ENCODE data around the gene BBS2. TPM values are rescaled to one million over a fixed set of nuclear protein-coding genes. Genes with fewer than 3 reads are reported as not detected.

BBS2 gene
- total and polyA plus RNA-seq, 2 of the 13 experiments (the other 11 are each of a cell fraction or from before 2014, with no cell fraction given): 59.7 to 68.3 TPM

DNA sequence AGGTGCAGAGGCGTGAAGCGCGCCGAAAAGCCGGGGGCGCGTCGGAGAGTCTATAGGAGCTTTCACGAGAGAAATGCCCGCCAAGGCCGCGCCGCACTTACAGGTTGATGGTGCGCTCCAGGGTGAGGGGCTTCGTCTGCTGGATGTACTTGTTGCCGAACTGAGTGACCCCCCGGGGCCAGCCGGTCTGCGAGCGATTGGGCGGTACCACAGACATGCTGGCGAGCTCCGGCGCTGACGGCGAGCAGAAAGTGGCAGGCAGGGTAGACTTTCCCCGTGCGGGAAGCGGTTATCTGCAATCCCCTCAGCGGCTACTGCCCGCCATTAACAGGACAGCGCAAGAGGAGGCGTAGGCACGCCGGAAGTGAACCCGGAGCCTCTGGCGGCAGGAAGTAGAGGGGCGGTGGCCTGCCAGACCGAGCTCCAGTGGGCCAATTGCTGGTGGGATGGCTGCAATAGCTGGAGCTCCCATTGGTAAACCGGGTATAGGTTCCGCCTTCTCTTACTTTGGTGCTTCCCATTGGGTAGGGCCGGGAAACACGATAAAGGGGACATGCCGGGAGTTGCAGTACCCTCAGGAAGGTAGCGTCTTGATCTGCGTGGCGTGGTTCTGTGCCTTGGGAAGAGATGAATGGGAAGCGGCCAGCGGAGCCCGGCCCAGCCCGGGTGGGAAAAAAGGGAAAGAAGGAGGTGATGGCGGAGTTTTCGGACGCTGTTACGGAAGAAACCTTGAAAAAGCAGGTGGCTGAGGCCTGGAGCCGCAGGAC lies 68.7 kb downstream of the BBS2 start, which contains the start of the genes NUDT21 and OGFOD1 (continued):
- TF ChIP-seq, protein P1, sequence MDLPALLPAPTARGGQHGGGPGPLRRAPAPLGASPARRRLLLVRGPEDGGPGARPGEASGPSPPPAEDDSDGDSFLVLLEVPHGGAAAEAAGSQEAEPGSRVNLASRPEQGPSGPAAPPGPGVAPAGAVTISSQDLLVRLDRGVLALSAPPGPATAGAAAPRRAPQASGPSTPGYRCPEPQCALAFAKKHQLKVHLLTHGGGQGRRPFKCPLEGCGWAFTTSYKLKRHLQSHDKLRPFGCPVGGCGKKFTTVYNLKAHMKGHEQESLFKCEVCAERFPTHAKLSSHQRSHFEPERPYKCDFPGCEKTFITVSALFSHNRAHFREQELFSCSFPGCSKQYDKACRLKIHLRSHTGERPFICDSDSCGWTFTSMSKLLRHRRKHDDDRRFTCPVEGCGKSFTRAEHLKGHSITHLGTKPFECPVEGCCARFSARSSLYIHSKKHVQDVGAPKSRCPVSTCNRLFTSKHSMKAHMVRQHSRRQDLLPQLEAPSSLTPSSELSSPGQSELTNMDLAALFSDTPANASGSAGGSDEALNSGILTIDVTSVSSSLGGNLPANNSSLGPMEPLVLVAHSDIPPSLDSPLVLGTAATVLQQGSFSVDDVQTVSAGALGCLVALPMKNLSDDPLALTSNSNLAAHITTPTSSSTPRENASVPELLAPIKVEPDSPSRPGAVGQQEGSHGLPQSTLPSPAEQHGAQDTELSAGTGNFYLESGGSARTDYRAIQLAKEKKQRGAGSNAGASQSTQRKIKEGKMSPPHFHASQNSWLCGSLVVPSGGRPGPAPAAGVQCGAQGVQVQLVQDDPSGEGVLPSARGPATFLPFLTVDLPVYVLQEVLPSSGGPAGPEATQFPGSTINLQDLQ (CRISPR knock-in tag; IDR thresholded peaks at IDR 0.05): peak; percentile 83; the same call in 1 of the 2 replicates
- TF ChIP-seq, protein P2, sequence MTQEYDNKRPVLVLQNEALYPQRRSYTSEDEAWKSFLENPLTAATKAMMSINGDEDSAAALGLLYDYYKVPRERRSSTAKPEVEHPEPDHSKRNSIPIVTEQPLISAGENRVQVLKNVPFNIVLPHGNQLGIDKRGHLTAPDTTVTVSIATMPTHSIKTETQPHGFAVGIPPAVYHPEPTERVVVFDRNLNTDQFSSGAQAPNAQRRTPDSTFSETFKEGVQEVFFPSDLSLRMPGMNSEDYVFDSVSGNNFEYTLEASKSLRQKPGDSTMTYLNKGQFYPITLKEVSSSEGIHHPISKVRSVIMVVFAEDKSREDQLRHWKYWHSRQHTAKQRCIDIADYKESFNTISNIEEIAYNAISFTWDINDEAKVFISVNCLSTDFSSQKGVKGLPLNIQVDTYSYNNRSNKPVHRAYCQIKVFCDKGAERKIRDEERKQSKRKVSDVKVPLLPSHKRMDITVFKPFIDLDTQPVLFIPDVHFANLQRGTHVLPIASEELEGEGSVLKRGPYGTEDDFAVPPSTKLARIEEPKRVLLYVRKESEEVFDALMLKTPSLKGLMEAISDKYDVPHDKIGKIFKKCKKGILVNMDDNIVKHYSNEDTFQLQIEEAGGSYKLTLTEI (CRISPR knock-in tag; conservative IDR thresholded peaks at IDR 0.05): no peak
- no peak; the same call in 1 of the 2 replicates for TF ChIP-seq ARID3A (IDR thresholded peaks at IDR 0.05; ENCODE audit: low read depth, low read length)
- peak; percentile 42; the same call in 1 of the 2 replicates for TF ChIP-seq SMAD1 (CRISPR knock-in tag; IDR thresholded peaks at IDR 0.05; ENCODE audit: borderline replicate concordance, low read depth)
- peak; percentile 71 for TF ChIP-seq CEBPZ (IDR thresholded peaks at IDR 0.05; ENCODE audit: low read length)
- TF ChIP-seq ZNF367 (CRISPR knock-in tag; IDR thresholded peaks at IDR 0.05; ENCODE audit: borderline replicate concordance): no peak
- no peak for TF ChIP-seq CENPX (CRISPR knock-in tag; IDR thresholded peaks at IDR 0.05)
- TF ChIP-seq ZNF34 (CRISPR knock-in tag; IDR thresholded peaks at IDR 0.05; ENCODE audit: borderline replicate concordance): no peak
- TF ChIP-seq MBNL3 (CRISPR knock-in tag; conservative IDR thresholded peaks at IDR 0.05): no peak
- TF ChIP-seq TCF12 (IDR thresholded peaks at IDR 0.05): no peak
- peak; percentile 69; the same call in 1 of the 2 replicates for TF ChIP-seq TCF12 (CRISPR knock-in tag; IDR thresholded peaks at IDR 0.05)
- peak; percentile 76; the same call in 1 of the 2 replicates for TF ChIP-seq SPEN (CRISPR knock-in tag; IDR thresholded peaks at IDR 0.05; ENCODE audit: low read depth)
- no peak for TF ChIP-seq SOX6 (IDR thresholded peaks at IDR 0.05)
- no peak for TF ChIP-seq SOX6 (CRISPR knock-in tag; IDR thresholded peaks at IDR 0.05)
- TF ChIP-seq ZNF713 (CRISPR knock-in tag; IDR thresholded peaks at IDR 0.05): no peak
- TF ChIP-seq, protein P3, sequence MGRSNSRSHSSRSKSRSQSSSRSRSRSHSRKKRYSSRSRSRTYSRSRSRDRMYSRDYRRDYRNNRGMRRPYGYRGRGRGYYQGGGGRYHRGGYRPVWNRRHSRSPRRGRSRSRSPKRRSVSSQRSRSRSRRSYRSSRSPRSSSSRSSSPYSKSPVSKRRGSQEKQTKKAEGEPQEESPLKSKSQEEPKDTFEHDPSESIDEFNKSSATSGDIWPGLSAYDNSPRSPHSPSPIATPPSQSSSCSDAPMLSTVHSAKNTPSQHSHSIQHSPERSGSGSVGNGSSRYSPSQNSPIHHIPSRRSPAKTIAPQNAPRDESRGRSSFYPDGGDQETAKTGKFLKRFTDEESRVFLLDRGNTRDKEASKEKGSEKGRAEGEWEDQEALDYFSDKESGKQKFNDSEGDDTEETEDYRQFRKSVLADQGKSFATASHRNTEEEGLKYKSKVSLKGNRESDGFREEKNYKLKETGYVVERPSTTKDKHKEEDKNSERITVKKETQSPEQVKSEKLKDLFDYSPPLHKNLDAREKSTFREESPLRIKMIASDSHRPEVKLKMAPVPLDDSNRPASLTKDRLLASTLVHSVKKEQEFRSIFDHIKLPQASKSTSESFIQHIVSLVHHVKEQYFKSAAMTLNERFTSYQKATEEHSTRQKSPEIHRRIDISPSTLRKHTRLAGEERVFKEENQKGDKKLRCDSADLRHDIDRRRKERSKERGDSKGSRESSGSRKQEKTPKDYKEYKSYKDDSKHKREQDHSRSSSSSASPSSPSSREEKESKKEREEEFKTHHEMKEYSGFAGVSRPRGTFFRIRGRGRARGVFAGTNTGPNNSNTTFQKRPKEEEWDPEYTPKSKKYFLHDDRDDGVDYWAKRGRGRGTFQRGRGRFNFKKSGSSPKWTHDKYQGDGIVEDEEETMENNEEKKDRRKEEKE (IDR thresholded peaks at IDR 0.05): no peak

Data from HepG2 (cell line).